Esophagus (tissue), 2 donors: ENCODE measurements around the gene PYGB. TPM values are rescaled to one million over a fixed set of nuclear protein-coding genes. Genes with fewer than 3 reads are reported as not detected.

Source experiments
- H3K27ac ChIP-seq, 2 donors: one replicate each; pipeline ENCODE4 v1.5.1; 2013; ENCODE audit warnings: low read depth in 2 of 2, mild to moderate bottlenecking in 2 of 2, inconsistent platforms in 1 of 2, low read length in 1 of 2, moderate library complexity in 1 of 2
- H3K27me3 ChIP-seq, 2 donors: one replicate each; pipeline ENCODE4 v1.6.1; 2013; ENCODE audit warnings: low read length in 2 of 2, control low read depth in 1 of 2, mild to moderate bottlenecking in 1 of 2; ENCODE audit not compliant: insufficient read depth in 2 of 2, control insufficient read depth in 1 of 2
- H3K36me3 ChIP-seq, 2 donors: one replicate each; pipeline ENCODE4 v1.6.1; 2013; ENCODE audit warnings: low read length in 1 of 2; ENCODE audit not compliant: control insufficient read depth in 2 of 2, insufficient read depth in 2 of 2
- H3K4me1 ChIP-seq, 2 donors: one replicate each; pipeline ENCODE4 v1.6.1; 2013; ENCODE audit warnings: low read length in 1 of 2; ENCODE audit not compliant: control insufficient read depth in 2 of 2, insufficient read depth in 2 of 2
- H3K4me3 ChIP-seq, 2 donors: one replicate each; pipeline ENCODE4 v1.5.1; 2013; ENCODE audit warnings: low read length in 2 of 2, mild to moderate bottlenecking in 2 of 2, low read depth in 1 of 2, moderate library complexity in 1 of 2
- H3K9me3 ChIP-seq, 2 donors: one replicate each; pipeline ENCODE4 v1.6.1; 2013; ENCODE audit warnings: mild to moderate bottlenecking in 2 of 2, low read depth in 1 of 2, low read length in 1 of 2, moderate library complexity in 1 of 2; ENCODE audit not compliant: control insufficient read depth in 2 of 2, insufficient read depth in 1 of 2
- WGBS, 2 donors: extraction: QIAGEN DNeasy Blood & Tissue Kit; methylation state at CpG; one replicate each; pipeline ENCODE4 v1.1.7; 2013; 5-methylcytosine and 5-hydroxymethylcytosine counted together
- polyA plus RNA-seq, 2 donors: library from polyadenylated mRNA; stranded (reverse); fragments of 200-250 nt; gene quantifications; one replicate each; pipeline ENCODE4 v1.2.3, GENCODE V29; 2013
- donor health status: healthy with polysubstance abuse.
- donor health status: Bipolar disorder and iron deficiency.

PYGB gene
- polyA plus RNA-seq: 10 to 100 TPM; 38.0 to 59.7 TPM

DNA sequence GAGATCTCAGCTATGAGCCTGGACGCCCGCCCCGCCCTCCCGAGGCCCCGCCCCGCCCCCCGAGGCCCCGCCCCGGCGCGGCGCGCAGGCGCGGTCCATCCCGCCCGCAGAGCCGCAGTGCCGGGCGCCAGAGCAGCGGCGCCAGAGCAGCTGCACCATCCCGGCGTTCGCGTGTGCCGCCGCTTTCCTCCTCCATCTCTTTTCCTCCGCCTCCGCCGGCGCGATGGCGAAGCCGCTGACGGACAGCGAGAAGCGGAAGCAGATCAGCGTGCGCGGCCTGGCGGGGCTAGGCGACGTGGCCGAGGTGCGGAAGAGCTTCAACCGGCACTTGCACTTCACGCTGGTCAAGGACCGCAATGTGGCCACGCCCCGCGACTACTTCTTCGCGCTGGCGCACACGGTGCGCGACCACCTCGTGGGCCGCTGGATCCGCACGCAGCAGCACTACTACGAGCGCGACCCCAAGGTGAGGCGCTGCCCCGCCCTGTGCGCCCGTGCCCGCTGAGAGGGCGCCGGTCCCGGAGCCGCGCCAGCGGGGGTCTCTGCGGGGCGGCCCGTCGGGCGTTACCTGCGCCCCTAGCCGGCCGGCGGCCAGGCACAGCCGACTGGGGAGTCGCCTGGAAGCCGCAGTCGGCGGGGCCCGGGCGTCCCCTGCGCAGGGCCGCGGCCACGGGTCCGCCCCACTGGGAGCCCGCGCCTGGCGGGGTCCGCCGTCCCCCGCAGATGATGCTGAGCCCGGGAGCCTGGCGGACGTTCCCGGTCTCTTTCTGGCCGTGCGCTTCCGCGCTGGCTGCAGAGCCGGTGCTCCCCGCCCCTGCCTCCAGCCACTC, at the start of gene PYGB:
PYGB (plus strand) TSS at position 130 of the 830 bp plus-strand sequence; CDS start at position 224, 94 bp downstream.
- WGBS, 2 donors: 0% methylated on average over 70 to 113 of the region's 113 CpGs
- H3K4me1 ChIP-seq: peaks cover 4 to 12% of the 10 kb centered on the region in 2 donors

GRCh38 chr20:25198663-25199383, 49.1 kb upstream of the PYGB start:
- peaks cover 6 to 9% of the 10 kb centered on the region in 2 donors for H3K4me1 ChIP-seq
- no peak overlapping the region for H3K4me3 ChIP-seq
- H3K27me3 ChIP-seq: no peaks in the 10 kb centered on the region
- H3K27ac ChIP-seq: no peak overlapping the region
- no peaks in the 10 kb centered on the region for H3K9me3 ChIP-seq
- WGBS, 2 donors: 74 to 81% methylated on average over 11 of the region's 11 CpGs
- H3K36me3 ChIP-seq: no peaks in the 10 kb centered on the region

More for the DNA sequence above, at the start of gene PYGB:
- Histone ChIP-seq H3K4me3 (peak within 1 kb of the TSS; percentile 85 to 88), H3K27ac (peak within 1 kb of the TSS; percentile 91 to 94), H3K9me3 (no peaks in the 10 kb centered on the region), H3K27me3 (no peaks in the 10 kb centered on the region), H3K36me3 (no peaks in the 10 kb centered on the region)

GRCh38 chr20:25199473-25200260, 48.2 kb upstream of the PYGB start:
- WGBS, 2 donors: 76 to 79% methylated on average over 5 of the region's 5 CpGs
- Histone ChIP-seq H3K4me3 (no peak overlapping the region), H3K4me1 (peaks cover 6 to 9% of the 10 kb centered on the region in 2 donors), H3K27ac (no peak overlapping the region), H3K27me3 (no peaks in the 10 kb centered on the region), H3K9me3 (no peaks in the 10 kb centered on the region), H3K36me3 (no peaks in the 10 kb centered on the region)

DNA sequence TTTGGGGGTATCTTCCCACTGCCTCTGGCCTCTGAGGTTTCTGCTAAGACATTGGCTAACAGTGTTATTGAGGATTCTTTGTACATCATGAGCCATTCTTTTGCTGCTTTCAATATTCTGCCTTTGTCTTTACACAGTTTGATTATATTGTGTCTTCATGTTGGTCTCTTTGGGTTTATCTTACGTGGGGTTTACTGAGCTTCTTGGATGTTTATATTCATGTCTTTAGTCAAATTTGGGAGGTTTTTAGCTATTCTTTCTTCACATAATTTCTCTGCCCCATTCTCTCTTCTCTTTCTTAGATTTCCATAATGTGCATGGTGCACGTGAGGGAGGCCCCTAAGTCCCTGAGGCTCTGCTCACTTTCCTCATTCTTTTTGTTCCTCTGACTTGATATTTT, 44.8 kb upstream of the PYGB start:
- H3K27ac ChIP-seq: no peak overlapping the region
- no peaks in the 10 kb centered on the region for H3K27me3 ChIP-seq
- peaks cover 0 to 5% of the 10 kb centered on the region in 2 donors for H3K36me3 ChIP-seq
- H3K4me3 ChIP-seq: no peak overlapping the region
- peaks cover 0 to 18% of the 10 kb centered on the region in 2 donors for H3K4me1 ChIP-seq
- WGBS, 2 donors: 43 to 79% methylated on average over 2 of the region's 2 CpGs
- H3K9me3 ChIP-seq: peaks cover 0 to 4% of the 10 kb centered on the region in 2 donors

- Histone ChIP-seq H3K4me3 (no peak overlapping the region), H3K4me1 (peaks cover 0 to 16% of the 10 kb centered on the region in 2 donors), H3K27me3 (no peaks in the 10 kb centered on the region), H3K9me3 (peaks cover 0 to 4% of the 10 kb centered on the region in 2 donors), H3K36me3 (peaks cover 0 to 5% of the 10 kb centered on the region in 2 donors), H3K27ac (no peak overlapping the region)
- WGBS, 2 donors: 62 to 65% methylated on average over 1 of the region's 1 CpG
These were observed 44.0 kb upstream of the PYGB start for GRCh38 chr20:25203871-25204320.

GRCh38 chr20:25204550-25205276, 43.2 kb upstream of the PYGB start:
- H3K27ac ChIP-seq: no peak overlapping the region
- H3K36me3 ChIP-seq: peaks cover 0 to 5% of the 10 kb centered on the region in 2 donors
- whole genome bisulfite sequencing, 2 donors: 80 to 83% methylated on average over 9 of the region's 9 CpGs
- no peaks in the 10 kb centered on the region for H3K27me3 ChIP-seq
- no peak overlapping the region for H3K4me3 ChIP-seq
- H3K4me1 ChIP-seq: peaks cover 0 to 13% of the 10 kb centered on the region in 2 donors
- peaks cover 0 to 4% of the 10 kb centered on the region in 2 donors for H3K9me3 ChIP-seq

GRCh38 chr20:25205277-25206062, 42.4 kb upstream of the PYGB start:
- Histone ChIP-seq H3K4me1 (peaks cover 0 to 13% of the 10 kb centered on the region in 2 donors), H3K27me3 (no peaks in the 10 kb centered on the region), H3K27ac (no peak overlapping the region), H3K4me3 (no peak overlapping the region), H3K36me3 (peaks cover 0 to 9% of the 10 kb centered on the region in 2 donors), H3K9me3 (peaks cover 0 to 4% of the 10 kb centered on the region in 2 donors)
- 50 to 67% methylated on average over 21 of the region's 21 CpGs for WGBS, 2 donors

- H3K4me3 ChIP-seq: no peak overlapping the region
- peaks cover 0 to 4% of the 10 kb centered on the region in 2 donors for H3K9me3 ChIP-seq
- no peak overlapping the region for H3K27ac ChIP-seq
- no peaks in the 10 kb centered on the region for H3K27me3 ChIP-seq
- H3K36me3 ChIP-seq: peaks cover 0 to 9% of the 10 kb centered on the region in 2 donors
- peaks cover 0 to 13% of the 10 kb centered on the region in 2 donors for H3K4me1 ChIP-seq
- 90 to 92% methylated on average over 9 of the region's 9 CpGs for WGBS, 2 donors
These were observed 41.9 kb upstream of the PYGB start for GRCh38 chr20:25206063-25206403.
